Mesendoderm (in vitro differentiated cells): Measurements from ENCODE around the gene TMEM203.
"Not testable (repeated sequence)": the region's sequence is repeated elsewhere in the genome, so short reads cannot be mapped to it uniquely, and the experiment has no call there.

Experiments
- DNase-seq: peaks from one replicate; pipeline ENCODE4 v3.0.0; 2013
- H2AK5ac ChIP-seq: 2 replicates; pipeline ENCODE4 v1.6.1; 2013; ENCODE audit warnings: low read length, inconsistent platforms
- H2BK120ac ChIP-seq: 2 replicates; pipeline ENCODE4 v1.6.1; 2013; ENCODE audit warnings: low read depth, mild to moderate bottlenecking, low read length, moderate library complexity, mixed read lengths
- H2BK15ac ChIP-seq: replicated peaks from 2 replicates; pipeline ENCODE4 v1.6.1; 2013; ENCODE audit warnings: low read depth, mild to moderate bottlenecking, moderate library complexity
- H2BK5ac ChIP-seq: 2 replicates; pipeline ENCODE4 v1.6.1; 2013; ENCODE audit warnings: low read length, inconsistent platforms
- H3K18ac ChIP-seq: 2 replicates; pipeline ENCODE4 v1.6.1; 2013; ENCODE audit warnings: mild to moderate bottlenecking, low read length, mixed read lengths
- H3K23ac ChIP-seq: one replicate; pipeline ENCODE4 v1.6.1; 2013; ENCODE audit warnings: low read length
- H3K27ac ChIP-seq: 2 replicates; pipeline ENCODE4 v1.5.1; 2013; ENCODE audit warnings: low read depth, mild to moderate bottlenecking, inconsistent platforms, low read length, moderate library complexity
- H3K27me3 ChIP-seq: 2 replicates; pipeline ENCODE4 v1.6.1; 2013; ENCODE audit warnings: low read length, control low read depth, mild to moderate bottlenecking, inconsistent platforms; ENCODE audit not compliant: insufficient read depth, poor library complexity
- H3K36me3 ChIP-seq: 2 replicates; pipeline ENCODE4 v1.6.1; 2013; ENCODE audit warnings: low read length, inconsistent platforms; ENCODE audit not compliant: control insufficient read depth, insufficient read depth
- H3K4ac ChIP-seq: one replicate; pipeline ENCODE4 v1.6.1; 2013; ENCODE audit warnings: low read depth, mild to moderate bottlenecking, low read length, moderate library complexity
- H3K4me1 ChIP-seq: 2 replicates; pipeline ENCODE4 v1.6.1; 2013; ENCODE audit warnings: low read depth, low read length, inconsistent platforms; ENCODE audit not compliant: control insufficient read depth
- H3K4me2 ChIP-seq: 2 replicates; pipeline ENCODE4 v1.6.1; 2013; ENCODE audit warnings: low read length
- H3K4me3 ChIP-seq: 2 replicates; pipeline ENCODE4 v1.5.1; 2013; ENCODE audit warnings: mild to moderate bottlenecking, low read length
- H3K56ac ChIP-seq: one replicate; pipeline ENCODE4 v1.6.1; 2013; ENCODE audit warnings: low read length
- H3K79me1 ChIP-seq: 2 replicates; pipeline ENCODE4 v1.6.1; 2013; ENCODE audit warnings: low read length, inconsistent platforms
- H3K79me2 ChIP-seq: 2 replicates; pipeline ENCODE4 v1.6.1; 2013; ENCODE audit warnings: mild to moderate bottlenecking, low read length; ENCODE audit not compliant: control insufficient read depth, insufficient read depth
- H3K9ac ChIP-seq: 2 replicates; pipeline ENCODE4 v1.6.1; 2013; ENCODE audit warnings: low read length, inconsistent platforms
- H4K5ac ChIP-seq: one replicate; pipeline ENCODE4 v1.6.1; 2013; ENCODE audit warnings: low read length
- H4K8ac ChIP-seq: one replicate; pipeline ENCODE4 v1.6.1; 2013; ENCODE audit warnings: low read depth, mild to moderate bottlenecking, control low read depth, low read length, moderate library complexity
- WGBS: extraction: QIAGEN DNeasy Blood & Tissue Kit; methylation state at CpG from one replicate; pipeline ENCODE4 v1.1.7; 2013; ENCODE audit warnings: low lambda C conversion rate, missing lambda C conversion rate; ENCODE audit not compliant: insufficient coverage; ENCODE audit errors: extremely low coverage; 5-methylcytosine and 5-hydroxymethylcytosine counted together

Gene TMEM203

GRCh38 chr9:137242269-137243203 is 37.1 kb upstream of the TMEM203 start:
- H3K27ac ChIP-seq: no peak overlapping the region
- H3K9ac ChIP-seq: peak overlapping the region; percentile 96
- peak overlapping the region; percentile 76 for H3K4me3 ChIP-seq
- H3K4me2 ChIP-seq: peak overlapping the region; percentile 72
- no peak overlapping the region for H2BK15ac ChIP-seq
- H3K79me2 ChIP-seq: peaks cover 18% of the 10 kb centered on the region
- no peak overlapping the region for H4K5ac ChIP-seq
- H3K18ac ChIP-seq: no peak overlapping the region
- H3K23ac ChIP-seq: peak overlapping the region; percentile 11
- peak overlapping the region; percentile 96 for H3K56ac ChIP-seq
- H3K4ac ChIP-seq: no peak overlapping the region
- H3K36me3 ChIP-seq: peaks cover 6% of the 10 kb centered on the region
- H2BK120ac ChIP-seq: no peak overlapping the region
- H3K4me1 ChIP-seq: peaks cover 14% of the 10 kb centered on the region
- no peaks in the 10 kb centered on the region for H3K27me3 ChIP-seq
- no peak overlapping the region for H4K8ac ChIP-seq
- no CpG with 5 or more reads among the region's 36 CpGs for WGBS
- peaks cover 9% of the 10 kb centered on the region for H3K79me1 ChIP-seq
- no peak overlapping the region for H2BK5ac ChIP-seq
- H2AK5ac ChIP-seq: no peak overlapping the region
- DNase-seq: no peak

GRCh38 chr9:137241490-137242268 is 36.2 kb upstream of the TMEM203 start:
- H3K4me3 ChIP-seq: peak overlapping the region; percentile 76
- H3K27ac ChIP-seq: peak overlapping the region; percentile 91
- peak overlapping the region; percentile 96 for H3K56ac ChIP-seq
- no peak for DNase-seq
- H2BK15ac ChIP-seq: no peak overlapping the region
- peak overlapping the region; percentile 96 for H3K9ac ChIP-seq
- no CpG with 5 or more reads among the region's 83 CpGs for WGBS
- no peak overlapping the region for H4K5ac ChIP-seq
- peaks cover 18% of the 10 kb centered on the region for H3K79me2 ChIP-seq
- no peak overlapping the region for H2BK120ac ChIP-seq
- H3K27me3 ChIP-seq: no peaks in the 10 kb centered on the region
- peak overlapping the region; percentile 66 for H3K23ac ChIP-seq
- H2AK5ac ChIP-seq: no peak overlapping the region
- peaks cover 16% of the 10 kb centered on the region for H3K4me1 ChIP-seq
- no peak overlapping the region for H4K8ac ChIP-seq
- H2BK5ac ChIP-seq: no peak overlapping the region
- peak overlapping the region; percentile 72 for H3K4me2 ChIP-seq
- H3K18ac ChIP-seq: peak overlapping the region; percentile 51
- H3K4ac ChIP-seq: peak overlapping the region; percentile 93
- peaks cover 9% of the 10 kb centered on the region for H3K79me1 ChIP-seq
- peaks cover 6% of the 10 kb centered on the region for H3K36me3 ChIP-seq

DNA sequence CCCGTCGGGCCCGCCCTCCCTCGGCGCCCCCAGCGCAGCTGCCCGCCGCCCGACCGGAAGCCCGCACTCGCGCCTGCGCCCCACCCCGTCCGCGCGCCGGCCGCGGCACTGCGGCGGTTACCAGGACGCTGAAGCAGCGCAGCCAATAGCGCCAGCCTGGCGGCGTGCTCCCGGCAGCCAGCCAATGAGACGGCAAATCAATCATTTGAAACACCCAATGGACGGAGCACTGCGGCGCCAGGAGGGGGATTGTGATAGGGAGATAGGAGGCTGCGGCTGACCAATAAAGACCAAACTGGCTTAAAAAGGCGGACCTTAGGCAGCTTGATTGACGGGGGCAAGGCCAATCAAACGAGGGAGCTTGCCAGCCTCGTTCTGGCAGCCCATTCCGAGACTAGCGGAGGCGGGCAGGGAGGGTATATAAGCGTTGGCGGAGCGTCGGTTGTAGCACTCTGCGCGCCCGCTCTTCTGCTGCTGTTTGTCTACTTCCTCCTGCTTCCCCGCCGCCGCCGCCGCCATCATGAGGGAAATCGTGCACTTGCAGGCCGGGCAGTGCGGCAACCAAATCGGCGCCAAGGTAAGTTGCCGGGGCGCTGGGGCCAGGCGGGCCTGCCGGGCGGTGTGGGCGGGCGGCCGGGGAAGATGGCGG is 35.5 kb upstream of the TMEM203 start, which contains the start of gene TUBB4B:
Gene TUBB4B (plus strand): TSS at position 447 of the 649 bp plus-strand sequence. CDS start 74 bp downstream, at position 521.
- H3K56ac ChIP-seq: peak within 1 kb of the TSS; percentile 99
- WGBS: no CpG with 5 or more reads among the region's 67 CpGs
- H3K4ac ChIP-seq: peak within 1 kb of the TSS; percentile 93
- no peak within 1 kb of the TSS for H2AK5ac ChIP-seq
- H3K23ac ChIP-seq: peak within 1 kb of the TSS; percentile 94
- H3K4me1 ChIP-seq: peaks cover 17% of the 10 kb centered on the region
- no peak within 1 kb of the TSS for H4K8ac ChIP-seq
- peak within 1 kb of the TSS; percentile 87 for H3K4me2 ChIP-seq
- H3K9ac ChIP-seq: peak within 1 kb of the TSS; percentile 99
- no peak within 1 kb of the TSS for H2BK15ac ChIP-seq
- H3K27me3 ChIP-seq: no peaks in the 10 kb centered on the region
- peak within 1 kb of the TSS; percentile 54 for H3K18ac ChIP-seq
- peak within 1 kb of the TSS; percentile 1 for H2BK120ac ChIP-seq
- peak within 1 kb of the TSS; percentile 98 for H3K27ac ChIP-seq
- no peak within 1 kb of the TSS for H4K5ac ChIP-seq
- peaks cover 9% of the 10 kb centered on the region for H3K79me1 ChIP-seq
- peaks cover 18% of the 10 kb centered on the region for H3K79me2 ChIP-seq
- peak within 1 kb of the TSS; percentile 87 for H2BK5ac ChIP-seq
- DNase-seq: peak; percentile 100
- peak within 1 kb of the TSS; percentile 83 for H3K4me3 ChIP-seq
- H3K36me3 ChIP-seq: peaks cover 6% of the 10 kb centered on the region

DNA sequence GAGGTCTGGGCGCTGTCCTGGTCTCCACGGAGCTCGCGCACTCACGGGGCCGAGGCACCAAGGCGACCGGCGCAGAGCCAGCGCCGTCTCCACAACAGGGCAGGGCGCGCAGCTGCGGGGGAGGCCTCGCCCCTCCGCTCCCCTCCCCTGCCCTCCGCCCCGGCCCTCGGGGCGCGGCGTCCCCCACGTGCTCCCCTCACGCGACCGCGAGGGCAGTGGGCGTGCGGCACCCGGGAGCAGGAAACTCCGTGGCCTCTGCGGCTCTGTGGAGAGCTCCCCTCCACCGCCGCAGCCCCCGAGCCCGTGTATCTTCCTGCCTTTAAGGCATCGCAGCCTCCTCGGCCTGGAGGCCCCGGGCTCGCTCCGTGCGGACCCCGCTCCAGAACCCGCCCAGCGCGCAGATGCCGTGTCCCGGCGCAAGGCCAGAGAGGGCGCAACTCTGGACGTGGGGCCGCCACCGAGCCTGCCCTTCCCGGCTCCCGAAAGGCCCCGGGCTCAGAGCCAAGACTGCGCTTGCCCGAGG is 34.9 kb upstream of the TMEM203 start:
- Histone ChIP-seq H2BK120ac (peak overlapping the region; percentile 1), H3K4me2 (peak overlapping the region; percentile 87), H3K27ac (peak overlapping the region; percentile 98), H3K18ac (peak overlapping the region; percentile 54), H3K79me2 (peaks cover 18% of the 10 kb centered on the region), H3K36me3 (peaks cover 6% of the 10 kb centered on the region), H2BK15ac (no peak overlapping the region), H3K23ac (peak overlapping the region; percentile 94), H3K9ac (peak overlapping the region; percentile 99), H3K27me3 (no peaks in the 10 kb centered on the region), H2AK5ac (no peak overlapping the region), H4K5ac (no peak overlapping the region), H3K56ac (peak overlapping the region; percentile 99), H2BK5ac (peak overlapping the region; percentile 87), H3K4me1 (peaks cover 17% of the 10 kb centered on the region), H4K8ac (no peak overlapping the region), H3K4me3 (peak overlapping the region; percentile 83), H3K4ac (peak overlapping the region; percentile 38), H3K79me1 (peaks cover 9% of the 10 kb centered on the region)
- no peak for DNase-seq
- WGBS: no CpG with 5 or more reads among the region's 58 CpGs

DNA sequence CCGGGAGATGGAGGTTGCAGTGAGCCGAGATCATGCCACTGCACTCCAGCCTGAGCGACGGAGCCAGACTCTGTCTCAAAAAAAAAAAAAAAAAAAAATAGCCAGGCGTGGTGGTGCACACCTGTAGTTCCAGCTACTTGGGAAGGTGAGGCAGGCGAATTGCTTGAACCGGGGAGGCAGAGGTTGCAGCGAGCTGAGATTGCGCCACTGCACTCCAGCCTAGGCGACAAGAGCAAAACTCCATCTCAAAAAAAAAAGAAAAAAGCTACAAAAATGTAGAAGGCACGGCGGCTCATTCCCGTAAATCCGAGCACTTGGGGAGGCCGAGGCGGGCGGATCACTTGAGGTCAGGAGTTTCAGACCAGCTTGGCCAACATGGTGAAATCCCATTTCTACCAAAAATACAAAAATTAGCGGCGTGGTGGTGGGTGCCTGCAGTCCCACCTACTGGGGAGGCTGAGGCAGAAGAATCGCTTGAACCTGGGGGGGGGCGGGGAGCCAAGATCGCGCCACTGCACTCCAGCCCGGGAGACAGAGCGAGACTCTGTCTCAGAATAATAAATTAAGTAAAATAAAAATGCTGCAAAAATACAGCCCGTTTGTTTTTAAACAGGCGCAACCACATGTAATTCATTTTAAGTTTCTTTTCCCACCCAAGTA is 34.2 kb upstream of the TMEM203 start:
- Histone ChIP-seq H3K4me1 (peaks cover 14% of the 10 kb centered on the region), H3K4me3 (peak overlapping the region; percentile 83), H3K56ac (peak overlapping the region; percentile 99), H3K79me2 (peaks cover 18% of the 10 kb centered on the region), H3K4me2 (peak overlapping the region; percentile 87), H3K9ac (peak overlapping the region; percentile 99), H3K27ac (peak overlapping the region; percentile 98), H3K18ac (peak overlapping the region; percentile 54)
- H3K27me3 ChIP-seq, H3K23ac ChIP-seq, H2BK5ac ChIP-seq, H2BK15ac ChIP-seq, DNase-seq, H4K5ac ChIP-seq, H2BK120ac ChIP-seq, H3K79me1 ChIP-seq, H2AK5ac ChIP-seq, H4K8ac ChIP-seq, H3K36me3 ChIP-seq, H3K4ac ChIP-seq: not testable (repeated sequence)
- WGBS: no CpG with 5 or more reads among the region's 27 CpGs
